NCI-H128 (cell line): Measurements from ENCODE around the gene CCL27.
"Not testable (repeated sequence)": the region's sequence is repeated elsewhere in the genome, so short reads cannot be mapped to it uniquely, and the experiment has no call there.

Experiments used
- DNase-seq: peaks from one replicate; lab custom pipeline; 2025; ENCODE audit not compliant: unreplicated experiment; lab: John Stamatoyannopoulos, UW

The CCL27 gene

DNA sequence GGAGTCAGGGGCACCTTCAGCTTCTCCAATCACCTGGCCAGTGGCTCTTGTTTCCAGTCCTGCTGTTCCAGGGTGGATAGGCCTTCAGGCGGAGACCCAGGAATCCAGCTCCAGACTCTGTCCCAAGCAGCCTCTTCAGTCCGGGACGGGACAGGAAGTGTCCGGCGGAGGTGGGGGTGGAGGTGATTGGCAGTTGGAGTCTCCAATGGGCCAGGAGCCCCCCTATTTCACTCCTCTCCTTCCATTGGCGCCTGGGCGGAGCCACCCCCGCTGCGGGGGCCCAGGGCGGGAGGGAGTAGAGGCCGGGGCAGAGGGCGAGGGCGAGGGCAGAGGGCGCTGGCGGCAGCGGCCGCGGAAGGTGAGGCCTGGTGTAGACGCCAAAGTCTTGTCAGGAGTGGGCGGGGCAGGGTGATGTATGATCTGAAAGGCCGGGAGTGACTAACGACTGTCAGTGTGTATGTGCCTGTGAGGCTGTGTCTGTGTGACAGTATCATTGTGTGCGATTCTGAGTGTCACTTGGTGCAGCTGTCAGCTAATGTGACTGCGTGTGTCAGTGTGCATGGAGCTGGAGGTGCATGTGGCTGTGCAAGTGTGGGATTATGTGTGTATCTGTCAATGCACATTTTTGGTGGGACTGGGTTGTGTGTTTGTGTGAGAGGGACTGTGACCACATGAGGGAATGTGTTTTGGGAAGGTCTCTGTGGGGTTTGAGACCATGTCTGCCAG, 10.4 kb downstream of the CCL27 start, which contains the start of gene IL11RA:
IL11RA (plus strand) TSS at position 310 of the 726 bp plus-strand sequence. CDS start 3,033 bp downstream, outside the sequence.
- DNase-seq, result no peak

GRCh38 chr9:34651321-34651720, 11.1 kb downstream of the CCL27 start:
- DNase-seq, result no peak

- no peak for DNase-seq
These were observed 11.6 kb downstream of the CCL27 start for GRCh38 chr9:34650816-34651215.

DNA sequence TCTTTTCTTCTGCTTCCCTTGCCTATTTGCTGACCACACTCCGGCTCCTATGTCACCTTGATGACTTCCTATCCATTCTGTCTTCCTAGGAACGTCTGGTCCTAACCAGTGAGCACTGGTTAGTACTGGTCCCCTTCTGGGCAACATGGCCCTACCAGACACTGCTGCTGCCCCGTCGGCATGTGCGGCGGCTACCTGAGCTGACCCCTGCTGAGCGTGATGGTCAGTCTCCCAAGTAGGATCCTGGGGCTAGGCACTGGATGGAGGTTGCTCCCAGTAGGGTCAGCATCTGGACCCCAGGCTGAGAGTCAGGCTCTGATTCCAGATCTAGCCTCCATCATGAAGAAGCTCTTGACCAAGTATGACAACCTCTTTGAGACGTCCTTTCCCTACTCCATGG, 13.8 kb downstream of the CCL27 start:
- no peak for DNase-seq

DNA sequence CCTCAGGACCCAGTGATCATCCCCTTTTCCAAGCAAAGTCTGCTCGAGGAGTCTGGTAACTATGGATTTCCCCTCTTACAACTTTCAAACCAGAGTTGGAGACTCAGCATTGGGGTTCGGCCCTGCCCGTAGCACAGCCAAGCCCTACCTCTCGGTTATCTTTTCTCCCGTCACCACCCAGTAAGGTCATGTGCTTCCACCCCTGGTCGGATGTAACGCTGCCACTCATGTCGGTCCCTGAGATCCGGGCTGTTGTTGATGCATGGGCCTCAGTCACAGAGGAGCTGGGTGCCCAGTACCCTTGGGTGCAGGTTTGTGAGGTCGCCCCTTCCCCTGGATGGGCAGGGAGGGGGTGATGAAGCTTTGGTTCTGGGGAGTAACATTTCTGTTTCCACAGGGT, 14.8 kb downstream of the CCL27 start:
- no peak for DNase-seq

- no peak for DNase-seq
These were observed 15.4 kb downstream of the CCL27 start for GRCh38 chr9:34647084-34647403.

- DNase-seq, result peak; percentile 87
These were observed 16.0 kb downstream of the CCL27 start, which contains the start of gene GALT for GRCh38 chr9:34646211-34647083. Gene GALT (plus strand): TSS chr9:34646675. CDS start chr9:34646705, 30 bp downstream.

GRCh38 chr9:34644766-34645314, 17.6 kb downstream of the CCL27 start:
- no peak for DNase-seq

DNA sequence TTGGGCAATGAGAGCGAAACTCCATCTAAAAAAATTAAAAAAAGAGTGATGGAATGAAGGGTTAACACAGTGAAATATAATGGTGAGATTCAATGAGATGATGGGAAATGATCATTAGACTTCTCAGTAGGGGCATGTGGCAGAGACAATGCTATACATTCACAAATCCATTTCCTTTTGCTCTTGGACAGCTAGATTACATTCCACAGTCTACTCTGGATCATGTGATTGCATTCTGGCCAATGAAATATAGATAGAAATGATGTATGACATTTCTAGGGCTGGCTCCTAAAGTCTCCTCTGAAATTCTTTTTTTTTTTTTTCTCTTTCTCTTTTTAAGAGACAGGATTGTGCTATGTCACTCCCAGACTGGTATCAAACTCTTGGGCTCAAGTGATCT, 19.8 kb downstream of the CCL27 start:
- DNase-seq, result no peak

- not testable (repeated sequence) for DNase-seq
These were observed 23.1 kb downstream of the CCL27 start for GRCh38 chr9:34639322-34639721.

DNA sequence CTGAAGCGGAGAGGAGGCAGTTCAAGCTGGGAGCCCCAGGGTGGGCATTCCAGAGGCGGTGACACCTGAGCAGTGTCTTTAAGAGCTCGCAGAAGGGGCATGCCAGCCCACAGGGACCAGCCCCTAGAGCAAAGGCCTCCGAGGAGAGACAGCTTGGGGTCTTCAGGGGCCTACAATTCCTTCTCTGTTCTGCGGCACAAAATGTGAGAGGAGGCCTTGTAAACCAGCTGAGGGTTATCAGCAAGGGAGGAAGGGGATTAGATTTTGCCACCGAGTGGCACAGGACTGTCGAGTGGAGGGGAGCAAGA, 24.4 kb downstream of the CCL27 start:
- no peak for DNase-seq

GRCh38 chr9:34637356-34638137, 24.9 kb downstream of the CCL27 start, which contains the start of gene SIGMAR1:
Gene SIGMAR1 (minus strand): TSS chr9:34637787. CDS start chr9:34637697, 90 bp downstream.
- DNase-seq, result peak; percentile 94

GRCh38 chr9:34636791-34637355, 25.6 kb downstream of the CCL27 start:
- DNase-seq, result no peak

DNA sequence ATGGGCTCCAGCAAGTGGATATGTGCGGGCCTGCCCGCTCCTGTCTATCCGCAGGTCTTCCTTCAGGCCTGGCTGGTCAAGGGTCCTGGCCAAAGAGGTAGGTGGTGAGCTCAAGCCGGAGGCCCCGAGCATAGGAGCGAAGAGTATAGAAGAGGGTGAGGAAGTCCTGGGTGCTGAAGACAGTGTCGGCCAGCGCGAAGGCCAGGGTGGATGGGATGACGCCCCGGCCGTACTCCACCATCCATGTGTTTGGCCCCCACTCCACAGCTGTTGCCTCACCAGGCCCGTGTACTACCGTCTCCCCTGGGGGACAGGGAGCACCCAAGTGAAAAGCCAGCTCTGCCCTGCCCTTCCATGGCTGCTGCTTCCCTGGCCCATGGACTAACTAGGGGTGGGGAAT, 26.9 kb downstream of the CCL27 start:
- no peak for DNase-seq

DNA sequence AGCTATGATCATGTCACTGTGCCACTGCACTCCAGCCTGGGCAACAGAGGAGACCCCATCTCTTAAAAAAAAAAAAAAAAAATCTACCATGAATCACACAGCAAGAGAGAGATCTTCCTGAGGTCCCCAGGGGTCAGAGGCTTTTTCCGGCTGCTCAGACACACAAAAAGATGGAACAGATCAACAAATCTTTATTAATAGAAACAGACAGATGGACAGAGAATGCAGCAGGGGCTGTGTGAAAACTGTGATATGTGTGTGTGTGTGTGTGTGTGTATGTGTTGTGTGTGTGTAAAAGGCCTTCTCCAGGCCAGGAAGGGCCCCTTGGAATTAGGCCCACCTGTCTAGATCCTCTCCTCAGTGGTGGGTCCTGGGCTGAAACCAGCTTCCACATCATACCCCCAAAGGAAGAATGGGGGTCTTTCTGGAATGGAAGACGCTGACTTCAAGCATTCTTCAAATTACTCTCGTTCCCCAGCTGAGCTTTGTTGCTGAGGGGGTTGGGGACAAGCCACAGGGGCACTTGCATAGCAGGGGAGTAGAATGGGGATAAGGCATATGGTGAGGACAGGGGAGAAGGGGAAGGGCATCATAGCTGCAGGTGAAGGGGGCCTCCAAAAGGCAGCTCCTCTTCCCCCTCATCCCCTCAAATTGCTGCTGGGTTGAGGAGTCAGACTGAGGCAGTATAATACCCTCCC, 27.8 kb downstream of the CCL27 start:
- no peak for DNase-seq

DNA sequence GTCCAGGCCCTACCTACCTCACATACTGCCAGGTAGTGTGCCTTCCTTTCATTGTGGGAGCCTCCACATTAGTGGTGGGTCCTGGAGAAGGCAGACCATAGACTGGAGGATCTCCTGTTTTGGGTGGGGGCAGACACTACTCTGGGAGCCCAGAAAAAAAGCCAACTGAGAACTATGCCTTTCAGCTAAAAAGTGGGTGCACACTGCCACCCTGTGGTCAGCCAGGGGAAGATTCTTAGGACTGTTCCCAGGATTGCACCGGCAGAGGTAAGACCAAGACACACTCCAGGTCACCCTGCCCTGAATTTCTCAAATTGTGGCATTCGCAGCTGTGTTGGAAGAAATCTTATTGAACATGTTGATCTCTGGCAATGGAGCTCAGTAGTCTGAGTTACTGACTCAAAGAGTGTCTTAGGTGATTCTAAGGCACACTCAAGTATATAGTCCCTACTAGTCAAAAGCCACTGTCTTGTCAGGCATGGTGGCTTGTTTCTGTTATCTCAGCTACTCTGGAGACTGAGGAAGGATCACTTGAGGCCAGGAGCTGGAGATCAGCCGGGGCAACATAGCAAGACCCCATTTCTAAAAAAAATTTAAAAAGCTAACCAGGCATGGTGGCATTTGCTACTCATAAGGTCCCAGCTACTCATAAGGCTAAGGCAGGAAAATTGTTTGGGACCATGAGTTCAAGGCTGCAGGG, 28.5 kb downstream of the CCL27 start:
- DNase-seq, result peak; percentile 25

DNA sequence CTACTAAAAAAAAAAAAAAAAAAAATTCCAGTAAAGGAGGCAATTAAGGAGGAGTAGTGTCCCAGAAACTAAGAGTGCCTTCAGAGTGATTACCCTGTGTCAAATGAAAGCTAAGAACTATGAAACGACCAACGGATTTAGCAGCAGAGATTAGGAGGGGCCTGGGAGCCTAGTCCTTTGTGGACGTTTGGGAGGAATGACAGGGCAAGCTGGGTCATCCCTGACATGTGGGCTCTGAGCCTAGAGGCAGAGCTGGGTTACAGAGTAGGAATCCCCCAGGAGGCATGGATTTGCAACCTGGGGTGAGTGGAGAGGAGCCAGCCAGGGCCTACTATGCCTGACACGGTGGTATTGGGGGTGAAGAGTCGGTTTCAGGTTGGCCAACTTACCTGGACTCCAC, 29.3 kb downstream of the CCL27 start:
- no peak for DNase-seq

DNA sequence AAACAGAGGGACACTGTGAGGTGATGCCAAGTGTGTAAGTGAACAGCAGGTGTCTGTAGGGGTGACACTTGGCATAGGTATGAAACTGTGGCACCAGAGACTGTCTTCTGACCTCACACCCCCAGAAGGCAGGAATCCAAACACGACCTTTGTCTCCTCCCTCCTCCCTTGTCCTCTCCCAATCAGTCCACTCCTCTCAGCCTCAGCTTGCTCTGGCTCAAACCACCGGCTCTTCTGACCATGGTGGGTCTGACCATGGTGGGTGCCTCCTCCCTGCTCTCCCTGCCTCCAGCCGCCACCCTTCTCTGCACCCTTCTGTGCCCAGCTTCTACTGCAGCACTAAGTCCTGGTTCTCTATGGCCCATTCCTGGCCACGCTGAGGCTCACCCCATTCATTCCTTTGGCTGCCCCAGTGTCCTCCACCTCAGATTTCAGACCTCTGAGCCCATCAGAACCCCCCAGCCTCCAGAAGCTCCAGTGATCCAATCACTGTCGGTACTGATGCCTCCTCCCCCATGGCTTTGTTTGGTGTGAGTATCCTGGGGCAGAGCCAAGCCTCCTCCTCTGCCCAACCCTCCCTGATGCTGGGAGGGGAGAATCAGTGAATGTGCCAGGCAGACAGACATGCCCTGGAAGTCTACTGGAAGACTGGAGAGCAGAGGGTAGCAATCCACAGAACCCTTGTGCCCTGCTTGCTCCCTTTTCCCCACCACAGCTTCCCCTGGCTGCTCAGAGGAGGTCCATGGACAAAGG, 31.9 kb downstream of the CCL27 start:
- DNase-seq, result no peak

- no peak for DNase-seq
These were observed 33.0 kb downstream of the CCL27 start for GRCh38 chr9:34629491-34629808.
